Islet precursor cell (in vitro differentiated cells): ENCODE measurements around the gene RNF2.
A peak's percentile ranks its signal among the peaks of the same experiment; 100 is the strongest.
"Not testable (repeated sequence)": the region's sequence is repeated elsewhere in the genome, so short reads cannot be mapped to it uniquely, and the experiment has no call there.

Source experiments
- DNase-seq: peaks from one replicate; pipeline ENCODE4 v3.0.0-alpha.2; 2018

RNF2 gene

GRCh38 chr1:185050823-185051451 lies 5.6 kb downstream of the RNF2 start:
- no peak for DNase-seq

GRCh38 chr1:185053204-185053603 lies 7.8 kb downstream of the RNF2 start:
- no peak for DNase-seq

GRCh38 chr1:185054365-185055060 lies 9.2 kb downstream of the RNF2 start:
- no peak for DNase-seq

- no peak for DNase-seq
These were observed 12.8 kb downstream of the RNF2 start for GRCh38 chr1:185058110-185058509.

GRCh38 chr1:185058876-185059275 lies 13.5 kb downstream of the RNF2 start:
- DNase-seq: no peak

- no peak for DNase-seq
These were observed 14.7 kb downstream of the RNF2 start for GRCh38 chr1:185059950-185060571.

GRCh38 chr1:185062710-185063370 lies 17.5 kb downstream of the RNF2 start:
- no peak for DNase-seq

- no peak for DNase-seq
These were observed 18.4 kb downstream of the RNF2 start for GRCh38 chr1:185063719-185064118.

- DNase-seq: not testable (repeated sequence)
These were observed 19.6 kb downstream of the RNF2 start for GRCh38 chr1:185065006-185065405.

- no peak for DNase-seq
These were observed 20.8 kb downstream of the RNF2 start for GRCh38 chr1:185066181-185066580.

GRCh38 chr1:185068341-185068740 lies 23.0 kb downstream of the RNF2 start:
- DNase-seq: no peak

- no peak for DNase-seq
These were observed 23.9 kb downstream of the RNF2 start for GRCh38 chr1:185069202-185069772.

GRCh38 chr1:185070051-185070450 lies 24.7 kb downstream of the RNF2 start:
- no peak for DNase-seq

- peak; percentile 59 for DNase-seq
These were observed 28.4 kb downstream of the RNF2 start for GRCh38 chr1:185073725-185074124.

GRCh38 chr1:185074307-185074706 lies 28.9 kb downstream of the RNF2 start:
- DNase-seq: no peak

GRCh38 chr1:185075476-185075875 lies 30.1 kb downstream of the RNF2 start:
- DNase-seq: no peak

GRCh38 chr1:185077374-185077773 lies 32.0 kb downstream of the RNF2 start:
- DNase-seq: no peak

- no peak for DNase-seq
These were observed 35.1 kb downstream of the RNF2 start for GRCh38 chr1:185080422-185080821.

- no peak for DNase-seq
These were observed 38.5 kb downstream of the RNF2 start for GRCh38 chr1:185083818-185084217.

GRCh38 chr1:185087101-185087500 lies 41.7 kb downstream of the RNF2 start:
- DNase-seq: no peak

GRCh38 chr1:185087746-185088145 lies 42.4 kb downstream of the RNF2 start:
- DNase-seq: no peak

GRCh38 chr1:185091480-185091879 lies 46.1 kb downstream of the RNF2 start:
- no peak for DNase-seq

GRCh38 chr1:185094761-185095160 lies 49.4 kb downstream of the RNF2 start:
- no peak for DNase-seq
